Measurements from ENCODE around the gene FILIP1. TPM values are rescaled to one million over a fixed set of nuclear protein-coding genes. Genes with fewer than 3 reads are reported as not detected.

FILIP1 gene
- total and polyA plus RNA-seq, 2 donors: 25.5 to 43.7 TPM

GRCh38 chr6:75486850-75487518 lies 6.6 kb downstream of the FILIP1 start:
- peaks cover 5% of the 10 kb centered on the region for H3K4me1 ChIP-seq (ENCODE audit: insufficient read depth)
- DNase-seq (ENCODE audit: extremely low spot score): no peak
- peak overlapping the region; percentile 23 for H3K27ac ChIP-seq (ENCODE audit: low read depth)
- WGBS: 73% methylated on average over 6 of the region's 6 CpGs
- no peak overlapping the region for H3K4me3 ChIP-seq (ENCODE audit: low read depth, low read length)
- no peaks in the 10 kb centered on the region for H3K36me3 ChIP-seq (ENCODE audit: insufficient read depth)

DNA sequence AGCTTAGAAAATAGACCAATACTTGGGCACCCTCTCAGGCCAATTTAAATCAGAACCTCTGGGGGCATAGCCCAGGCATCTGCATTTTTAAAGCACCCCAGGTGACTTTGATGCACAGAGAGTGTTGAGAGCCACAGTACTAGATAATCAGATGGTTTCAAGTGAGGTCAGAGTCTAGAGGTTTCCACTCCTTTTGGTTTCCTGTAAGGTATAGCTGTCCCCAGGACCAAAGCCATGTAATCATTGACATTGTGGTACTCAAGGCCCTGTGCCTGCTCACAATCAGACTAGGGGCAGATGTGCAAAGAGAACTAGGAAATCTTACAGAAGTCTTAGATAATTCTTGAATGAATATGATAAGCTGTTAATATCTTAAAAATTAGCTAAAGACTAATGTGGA lies 9.1 kb downstream of the FILIP1 start:
- H3K27ac ChIP-seq (ENCODE audit: low read depth): no peak overlapping the region

GRCh38 chr6:75483136-75483952 lies 10.3 kb downstream of the FILIP1 start:
- no peaks in the 10 kb centered on the region for H3K36me3 ChIP-seq (ENCODE audit: insufficient read depth)
- H3K4me3 ChIP-seq (ENCODE audit: low read depth, low read length): no peak overlapping the region
- 89% methylated on average over 3 of the region's 3 CpGs for WGBS
- no peak overlapping the region for H3K27ac ChIP-seq (ENCODE audit: low read depth)
- DNase-seq (ENCODE audit: extremely low spot score): no peak
- peaks cover 3% of the 10 kb centered on the region for H3K4me1 ChIP-seq (ENCODE audit: insufficient read depth)

More for the DNA sequence above, 9.1 kb downstream of the FILIP1 start:
- no peak overlapping the region for H3K4me3 ChIP-seq (ENCODE audit: low read depth, low read length)
- H3K36me3 ChIP-seq (ENCODE audit: insufficient read depth): no peaks in the 10 kb centered on the region
- H3K4me1 ChIP-seq (ENCODE audit: insufficient read depth): peaks cover 3% of the 10 kb centered on the region
- no peak for DNase-seq (ENCODE audit: extremely low spot score)

- peaks cover 3% of the 10 kb centered on the region for H3K4me1 ChIP-seq (ENCODE audit: insufficient read depth)
- H3K36me3 ChIP-seq (ENCODE audit: insufficient read depth): no peaks in the 10 kb centered on the region
- no peak overlapping the region for H3K4me3 ChIP-seq (ENCODE audit: low read depth, low read length)
- 52% methylated on average over 4 of the region's 4 CpGs for WGBS
- H3K27ac ChIP-seq (ENCODE audit: low read depth): no peak overlapping the region
- no peak for DNase-seq (ENCODE audit: extremely low spot score)
These were observed 11.5 kb downstream of the FILIP1 start for GRCh38 chr6:75481936-75482593.

- no peak overlapping the region for H3K27ac ChIP-seq (ENCODE audit: low read depth)
- no peaks in the 10 kb centered on the region for H3K36me3 ChIP-seq (ENCODE audit: insufficient read depth)
- no peak for DNase-seq (ENCODE audit: extremely low spot score)
- H3K4me1 ChIP-seq (ENCODE audit: insufficient read depth): peaks cover 3% of the 10 kb centered on the region
- no peak overlapping the region for H3K4me3 ChIP-seq (ENCODE audit: low read depth, low read length)
- 48% methylated on average over 1 of the region's 1 CpG for WGBS
These were observed 12.2 kb downstream of the FILIP1 start for GRCh38 chr6:75481394-75481793.

DNA sequence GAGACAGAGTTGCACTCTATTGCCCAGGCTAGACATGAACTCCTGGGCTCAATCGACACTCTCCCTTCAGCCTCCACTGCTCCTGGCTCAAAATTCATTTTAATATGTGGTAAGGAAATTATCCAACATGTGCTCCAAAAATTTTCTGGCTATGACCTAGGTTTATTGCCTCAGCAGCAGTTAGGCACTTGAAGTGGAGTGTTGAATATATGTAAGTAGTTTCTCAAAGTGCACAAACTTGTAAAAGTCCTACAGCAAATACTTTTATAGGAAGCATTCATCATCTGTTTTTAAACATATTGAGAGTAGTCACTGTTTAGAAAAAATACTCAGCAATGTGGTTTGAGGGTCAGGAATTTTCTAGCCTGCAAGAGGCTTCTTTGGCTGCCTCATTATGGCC lies 13.2 kb downstream of the FILIP1 start:
- no peak for DNase-seq (ENCODE audit: extremely low spot score)
- Histone ChIP-seq H3K27ac (ENCODE audit: low read depth) (no peak overlapping the region), H3K4me3 (ENCODE audit: low read depth, low read length) (no peak overlapping the region), H3K36me3 (ENCODE audit: insufficient read depth) (no peaks in the 10 kb centered on the region), H3K4me1 (ENCODE audit: insufficient read depth) (peaks cover 3% of the 10 kb centered on the region)
- 19% methylated on average over 1 of the region's 1 CpG for WGBS

DNA sequence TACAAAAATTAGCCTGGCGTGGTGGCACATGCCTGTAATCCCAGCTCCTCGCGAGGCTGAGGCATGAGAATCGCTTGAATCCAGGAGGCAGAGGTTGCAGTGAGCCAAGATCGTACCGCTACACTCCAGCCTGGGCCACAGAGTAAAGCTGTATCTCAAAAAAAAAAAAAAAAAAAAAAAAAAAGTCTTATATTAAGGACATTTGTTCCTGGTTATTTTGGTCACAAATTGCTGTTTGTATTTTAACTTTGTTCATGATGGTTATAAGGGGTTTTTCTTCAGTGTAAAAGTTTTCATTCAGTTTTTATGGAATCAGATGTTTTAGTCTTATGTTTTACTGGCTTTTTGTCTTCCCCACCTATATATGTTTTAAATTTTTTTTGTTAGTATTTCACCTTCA lies 13.9 kb downstream of the FILIP1 start:
- Histone ChIP-seq H3K36me3 (ENCODE audit: insufficient read depth) (no peaks in the 10 kb centered on the region), H3K27ac (ENCODE audit: low read depth) (no peak overlapping the region), H3K4me3 (ENCODE audit: low read depth, low read length) (no peak overlapping the region), H3K4me1 (ENCODE audit: insufficient read depth) (peaks cover 3% of the 10 kb centered on the region)
- 96% methylated on average over 6 of the region's 6 CpGs for WGBS
- no peak for DNase-seq (ENCODE audit: extremely low spot score)

DNA sequence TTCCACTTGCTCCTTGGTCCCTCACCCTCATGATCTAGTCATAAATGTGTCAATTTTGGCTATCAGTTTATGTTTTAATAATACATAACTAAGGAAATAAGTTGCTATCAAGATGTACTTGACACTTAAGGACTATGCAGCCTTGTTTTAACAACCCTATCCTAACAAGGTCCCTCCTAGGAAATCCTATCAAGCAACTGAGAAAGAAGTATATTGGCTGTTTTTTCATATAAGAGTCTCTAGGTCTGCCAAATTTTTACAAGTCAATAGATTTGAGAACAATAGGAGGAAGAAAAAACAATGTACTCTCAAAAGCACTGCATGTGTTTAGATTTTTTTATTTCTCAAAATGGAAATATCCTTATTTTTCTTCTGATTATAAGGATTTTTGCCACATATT lies 14.7 kb downstream of the FILIP1 start:
- DNase-seq (ENCODE audit: extremely low spot score): no peak
- H3K36me3 ChIP-seq (ENCODE audit: insufficient read depth): no peaks in the 10 kb centered on the region
- H3K4me3 ChIP-seq (ENCODE audit: low read depth, low read length): no peak overlapping the region
- H3K4me1 ChIP-seq (ENCODE audit: insufficient read depth): peaks cover 3% of the 10 kb centered on the region
- H3K27ac ChIP-seq (ENCODE audit: low read depth): no peak overlapping the region

DNA sequence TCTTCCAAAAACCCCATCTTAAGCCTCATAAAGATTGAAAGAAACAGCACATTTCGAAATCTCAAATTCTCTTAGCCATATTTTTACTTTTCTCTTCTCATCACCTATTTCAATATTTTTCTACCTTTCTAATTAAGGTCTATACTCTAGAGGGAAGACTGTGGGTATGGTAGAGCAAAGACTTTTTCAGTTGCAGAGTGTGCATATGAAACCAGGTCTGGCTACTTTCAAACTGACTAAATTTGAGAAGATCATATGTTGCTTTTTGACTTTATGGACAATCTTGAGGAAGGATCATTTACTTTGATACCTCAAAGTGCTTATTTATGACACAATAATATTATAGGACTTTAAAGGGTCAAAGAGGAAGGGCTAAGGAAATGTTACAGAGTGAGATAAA lies 20.7 kb downstream of the FILIP1 start:
- no peak for DNase-seq (ENCODE audit: extremely low spot score)
- 88% methylated on average over 1 of the region's 1 CpG for WGBS
- Histone ChIP-seq H3K4me1 (ENCODE audit: insufficient read depth) (no peaks in the 10 kb centered on the region), H3K36me3 (ENCODE audit: insufficient read depth) (no peaks in the 10 kb centered on the region), H3K4me3 (ENCODE audit: low read depth, low read length) (no peak overlapping the region), H3K27ac (ENCODE audit: low read depth) (no peak overlapping the region)

DNA sequence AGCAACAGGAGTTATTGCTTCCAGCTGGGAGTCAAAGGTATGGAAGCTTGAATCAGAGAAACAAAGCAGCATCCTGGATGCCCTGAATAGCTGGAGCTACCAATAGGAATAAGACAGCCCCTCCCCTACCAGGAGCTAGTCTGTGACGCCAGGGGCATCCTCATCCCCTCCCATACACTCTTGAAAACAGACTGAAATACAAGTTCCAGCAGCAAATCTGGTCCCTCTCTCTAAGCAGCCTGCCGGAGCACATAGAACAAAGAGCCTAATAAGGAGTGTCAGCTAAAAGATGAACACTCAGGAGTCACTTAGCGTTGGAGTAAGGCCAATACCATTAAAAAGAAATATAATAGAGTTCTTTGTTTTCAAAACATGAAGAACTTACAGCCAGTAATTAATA lies 25.6 kb downstream of the FILIP1 start:
- no peak for DNase-seq (ENCODE audit: extremely low spot score)
- H3K4me3 ChIP-seq (ENCODE audit: low read depth, low read length): no peak overlapping the region
- no peaks in the 10 kb centered on the region for H3K4me1 ChIP-seq (ENCODE audit: insufficient read depth)
- WGBS: 57% methylated on average over 3 of the region's 3 CpGs
- no peaks in the 10 kb centered on the region for H3K36me3 ChIP-seq (ENCODE audit: insufficient read depth)
- no peak overlapping the region for H3K27ac ChIP-seq (ENCODE audit: low read depth)

- DNase-seq (ENCODE audit: extremely low spot score): no peak
- Histone ChIP-seq H3K4me1 (ENCODE audit: insufficient read depth) (no peaks in the 10 kb centered on the region), H3K4me3 (ENCODE audit: low read depth, low read length) (no peak overlapping the region), H3K27ac (ENCODE audit: low read depth) (no peak overlapping the region), H3K36me3 (ENCODE audit: insufficient read depth) (no peaks in the 10 kb centered on the region)
- WGBS: 50% methylated on average over 4 of the region's 4 CpGs
These were observed 26.3 kb downstream of the FILIP1 start for GRCh38 chr6:75467284-75467683.

DNA sequence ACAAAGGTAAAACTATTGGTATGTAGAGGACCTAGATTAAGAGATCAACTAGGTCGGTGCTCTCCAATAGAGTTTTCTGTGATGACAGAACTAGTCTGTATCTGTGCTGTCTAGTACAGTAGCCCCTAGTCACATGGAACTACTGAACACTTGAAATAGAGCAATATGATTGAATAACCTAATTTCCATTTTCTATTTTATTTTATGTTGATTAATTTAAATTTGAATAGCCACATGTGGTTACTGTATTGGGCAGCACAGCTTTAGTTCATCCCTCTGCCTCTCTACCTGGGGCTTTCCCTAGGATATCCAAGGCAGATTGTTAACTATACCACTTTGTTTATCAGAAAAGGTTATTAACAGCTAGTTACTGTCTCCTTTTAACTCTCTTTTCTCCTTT lies 27.0 kb downstream of the FILIP1 start:
- Histone ChIP-seq H3K27ac (ENCODE audit: low read depth) (no peak overlapping the region), H3K4me1 (ENCODE audit: insufficient read depth) (peaks cover 2% of the 10 kb centered on the region), H3K4me3 (ENCODE audit: low read depth, low read length) (no peak overlapping the region), H3K36me3 (ENCODE audit: insufficient read depth) (no peaks in the 10 kb centered on the region)
- WGBS: 83% methylated on average over 1 of the region's 1 CpG
- DNase-seq (ENCODE audit: extremely low spot score): no peak

- no peak overlapping the region for H3K4me3 ChIP-seq (ENCODE audit: low read depth, low read length)
- H3K4me1 ChIP-seq (ENCODE audit: insufficient read depth): peaks cover 2% of the 10 kb centered on the region
- H3K27ac ChIP-seq (ENCODE audit: low read depth): peak overlapping the region; percentile 23
- no peak for DNase-seq (ENCODE audit: extremely low spot score)
- WGBS: 16% methylated on average over 1 of the region's 1 CpG
- H3K36me3 ChIP-seq (ENCODE audit: insufficient read depth): no peaks in the 10 kb centered on the region
These were observed 29.7 kb downstream of the FILIP1 start for GRCh38 chr6:75463908-75464307.

DNA sequence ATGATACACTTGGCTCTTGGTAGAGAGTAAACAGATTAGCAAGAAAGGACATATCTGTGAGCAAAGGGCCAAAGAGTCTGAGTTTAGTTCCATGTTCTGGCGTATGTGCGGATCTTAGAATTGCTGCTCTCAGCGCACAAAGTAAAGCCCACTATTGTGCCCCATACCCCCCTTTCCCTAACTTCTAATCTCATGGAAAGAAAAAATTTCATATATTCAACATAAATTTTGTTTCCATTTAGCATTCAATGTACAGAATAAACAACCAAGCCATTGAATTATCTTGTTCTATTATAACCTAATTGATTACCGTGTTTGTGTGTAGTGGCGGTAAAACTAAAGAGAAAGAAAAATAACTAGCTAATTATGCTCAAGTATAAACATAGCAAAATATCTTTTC lies 30.5 kb downstream of the FILIP1 start:
- Histone ChIP-seq H3K27ac (ENCODE audit: low read depth) (no peak overlapping the region), H3K4me3 (ENCODE audit: low read depth, low read length) (no peak overlapping the region), H3K4me1 (ENCODE audit: insufficient read depth) (peaks cover 2% of the 10 kb centered on the region), H3K36me3 (ENCODE audit: insufficient read depth) (no peaks in the 10 kb centered on the region)
- DNase-seq (ENCODE audit: extremely low spot score): no peak
- WGBS: 70% methylated on average over 5 of the region's 5 CpGs

Measured in urinary bladder (tissue), 4 donors.